ENCODE results near the gene PLEKHJ1. TPM values are rescaled to one million over a fixed set of nuclear protein-coding genes. Genes with fewer than 3 reads are reported as not detected.
A peak's percentile ranks its signal among the peaks of the same experiment; 100 is the strongest.

Gene PLEKHJ1
- total and polyA plus RNA-seq, 2 of the 13 experiments (the other 11 are each of a cell fraction or from before 2014, with no cell fraction given): 70.5 to 130 TPM

GRCh38 chr19:2237051-2237868, 1.1 kb upstream of the PLEKHJ1 start (continued):
- TF ChIP-seq SP4 (CRISPR knock-in tag; IDR thresholded peaks at IDR 0.05) (no peak), FLYWCH1 (CRISPR knock-in tag; IDR thresholded peaks at IDR 0.05) (no peak), TOE1 (CRISPR knock-in tag; IDR thresholded peaks at IDR 0.05) (0 out of 2 replicates have a peak, but pooled peaks have one; percentile 8), JUN (CRISPR knock-in tag; IDR thresholded peaks at IDR 0.05) (no peak), ZNF609 (CRISPR knock-in tag; IDR thresholded peaks at IDR 0.05; ENCODE audit: borderline replicate concordance) (no peak), TFAP4 (IDR thresholded peaks at IDR 0.05; ENCODE audit: borderline replicate concordance, low read depth) (no peak), MAFF (IDR thresholded peaks at IDR 0.05; ENCODE audit: low read depth, low read length) (no peak), ZNF619 (CRISPR knock-in tag; IDR thresholded peaks at IDR 0.05) (no peak), TCF12 (IDR thresholded peaks at IDR 0.05) (no peak), TCF12 (CRISPR knock-in tag; IDR thresholded peaks at IDR 0.05) (no peak), ZNF800 (CRISPR knock-in tag; IDR thresholded peaks at IDR 0.05) (no peak), PCBP2 (optimal IDR thresholded peaks at IDR 0.05; ENCODE audit: low read depth, low read length, poor library complexity, severe bottlenecking) (no peak), ZNF124 (CRISPR knock-in tag; IDR thresholded peaks at IDR 0.05) (0 out of 2 replicates have a peak, but pooled peaks have one; percentile 11), AGO1 (IDR thresholded peaks at IDR 0.05; ENCODE audit: low read depth, low read length, poor library complexity, severe bottlenecking) (no peak), TMF1 (CRISPR knock-in tag; IDR thresholded peaks at IDR 0.05; ENCODE audit: low read depth) (no peak), ZNF234 (CRISPR knock-in tag; conservative IDR thresholded peaks at IDR 0.05) (no peak), ADNP (CRISPR knock-in tag; IDR thresholded peaks at IDR 0.05) (peak; percentile 86), ZNF382 (CRISPR knock-in tag; IDR thresholded peaks at IDR 0.05; ENCODE audit: borderline replicate concordance) (no peak), MZF1 (CRISPR knock-in tag; IDR thresholded peaks at IDR 0.05; ENCODE audit: borderline replicate concordance) (no peak), ZNF253 (CRISPR knock-in tag; IDR thresholded peaks at IDR 0.05; ENCODE audit: borderline replicate concordance) (no peak), ZNF354B (CRISPR knock-in tag; IDR thresholded peaks at IDR 0.05) (peak; percentile 6; the same call in 1 of the 2 replicates), PPARG (CRISPR knock-in tag; conservative IDR thresholded peaks at IDR 0.05) (no peak), STAT5B (CRISPR knock-in tag; IDR thresholded peaks at IDR 0.05) (no peak), SIN3B (IDR thresholded peaks at IDR 0.05; ENCODE audit: low read length) (no peak)
